ENCODE data around the gene ZFAND3. TPM values are rescaled to one million over a fixed set of nuclear protein-coding genes. Genes with fewer than 3 reads are reported as not detected.

Gene ZFAND3
- total and polyA plus RNA-seq, 2 donors = 25.4 to 68.9 TPM

DNA sequence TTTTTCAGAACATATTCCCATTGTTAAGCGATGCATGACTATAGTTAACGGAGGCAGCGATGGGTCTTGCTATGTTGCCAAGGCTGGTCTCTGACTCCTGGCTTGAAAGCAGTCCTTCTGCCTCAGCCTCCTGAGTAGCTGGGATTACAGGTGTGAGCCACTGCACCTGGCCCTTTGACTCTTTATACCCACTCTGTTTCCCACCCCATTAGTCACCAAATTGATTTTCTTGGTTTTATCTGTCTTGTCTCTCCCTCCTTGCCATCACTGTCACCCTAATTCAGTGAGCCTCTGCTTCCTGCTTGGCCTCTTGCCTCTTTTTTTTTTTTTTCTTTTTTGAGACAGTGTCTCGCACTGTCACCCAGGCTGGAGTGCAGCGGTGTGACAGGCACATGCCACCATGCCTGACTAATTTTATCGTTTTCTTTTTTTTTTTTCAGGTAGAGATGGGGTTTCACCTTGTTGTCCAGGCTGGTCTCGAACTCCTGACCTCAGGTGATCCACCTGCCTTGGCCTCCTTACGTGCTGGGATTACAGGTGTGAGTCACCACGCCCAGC, 31.3 kb downstream of the ZFAND3 start:
- Histone ChIP-seq H3K27ac (ENCODE audit: low read depth) (no peak overlapping the region), H3K4me3 (ENCODE audit: low read depth, low read length) (no peak overlapping the region), H3K4me1 (ENCODE audit: insufficient read depth) (no peaks in the 10 kb centered on the region), H3K36me3 (ENCODE audit: insufficient read depth) (no peaks in the 10 kb centered on the region)
- DNase-seq (ENCODE audit: extremely low spot score) = no peak
- 87% methylated on average over 9 of the region's 9 CpGs for WGBS

DNA sequence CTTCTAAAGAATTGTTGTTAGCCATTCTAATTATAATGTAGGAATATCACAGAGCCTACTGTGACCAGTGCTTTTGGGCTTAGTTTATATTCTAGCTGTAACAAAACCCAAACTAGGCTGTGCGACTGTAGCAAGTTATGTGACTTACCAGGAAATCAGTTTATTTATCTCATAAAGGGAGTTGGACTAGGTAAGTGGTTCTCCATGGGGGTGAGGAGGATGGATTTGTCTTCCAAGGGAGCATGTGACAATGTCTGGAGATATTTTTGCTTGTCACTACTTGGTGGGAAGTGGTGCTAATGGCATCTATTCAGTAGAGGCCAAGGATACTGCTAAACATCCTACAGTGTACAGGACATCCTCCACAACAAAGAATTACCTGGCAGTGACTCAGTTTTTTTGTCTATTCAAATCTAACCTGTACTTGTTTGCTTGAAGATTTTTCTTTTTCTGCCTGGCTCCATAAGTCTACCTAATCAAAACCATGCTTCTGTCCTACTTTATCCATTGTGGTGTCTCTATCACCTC, 32.5 kb downstream of the ZFAND3 start:
- DNase-seq (ENCODE audit: extremely low spot score) = no peak
- WGBS = 82% methylated on average over 1 of the region's 1 CpG
- no peak overlapping the region for H3K4me3 ChIP-seq (ENCODE audit: low read depth, low read length)
- H3K4me1 ChIP-seq (ENCODE audit: insufficient read depth) = no peaks in the 10 kb centered on the region
- no peak overlapping the region for H3K27ac ChIP-seq (ENCODE audit: low read depth)
- no peaks in the 10 kb centered on the region for H3K36me3 ChIP-seq (ENCODE audit: insufficient read depth)

DNA sequence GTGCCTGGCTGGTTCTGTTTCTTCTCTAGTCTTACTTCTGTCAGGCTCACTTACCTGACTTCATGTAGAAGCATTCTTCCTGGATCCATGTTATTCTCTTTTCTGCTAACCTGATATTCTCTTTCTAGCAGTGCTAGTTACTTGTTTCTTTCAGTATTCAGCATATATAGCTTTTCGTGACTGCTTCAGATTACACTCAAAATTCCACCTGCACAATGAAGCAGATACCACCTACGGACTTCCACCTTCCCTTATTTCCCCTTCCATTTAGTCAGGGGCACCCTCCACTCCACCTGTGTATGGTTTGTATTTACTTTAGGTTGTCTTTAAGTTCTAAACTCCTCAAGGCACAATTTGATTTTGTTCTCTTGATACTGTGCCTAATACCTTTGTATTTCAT, 36.8 kb downstream of the ZFAND3 start:
- DNase-seq (ENCODE audit: extremely low spot score) = no peak
- H3K27ac ChIP-seq (ENCODE audit: low read depth) = no peak overlapping the region
- H3K4me3 ChIP-seq (ENCODE audit: low read depth, low read length) = no peak overlapping the region
- H3K4me1 ChIP-seq (ENCODE audit: insufficient read depth) = no peaks in the 10 kb centered on the region
- 95% methylated on average over 2 of the region's 2 CpGs for WGBS
- no peaks in the 10 kb centered on the region for H3K36me3 ChIP-seq (ENCODE audit: insufficient read depth)

DNA sequence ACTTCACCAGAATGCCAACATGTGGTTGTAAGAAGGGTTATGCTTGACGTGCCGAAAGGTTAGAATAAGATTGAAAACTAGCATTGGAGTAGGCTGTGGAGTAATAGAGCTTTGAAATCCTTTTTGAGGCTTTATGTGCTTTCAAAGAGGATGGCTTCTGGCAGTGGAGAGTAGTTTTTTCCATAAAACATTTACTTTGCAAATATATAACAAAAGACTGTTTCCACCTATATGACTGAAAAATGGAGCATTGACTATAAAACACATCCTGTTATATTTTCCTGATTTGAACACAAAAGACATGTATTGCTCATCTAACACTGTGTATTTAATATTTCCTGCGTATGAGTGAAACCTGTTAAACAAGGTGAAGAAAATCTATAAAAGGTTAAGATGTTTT, 38.8 kb downstream of the ZFAND3 start:
- Histone ChIP-seq H3K27ac (ENCODE audit: low read depth) (no peak overlapping the region), H3K4me3 (ENCODE audit: low read depth, low read length) (no peak overlapping the region), H3K36me3 (ENCODE audit: insufficient read depth) (no peaks in the 10 kb centered on the region), H3K4me1 (ENCODE audit: insufficient read depth) (no peaks in the 10 kb centered on the region)
- DNase-seq (ENCODE audit: extremely low spot score) = no peak
- 90% methylated on average over 3 of the region's 3 CpGs for WGBS

DNA sequence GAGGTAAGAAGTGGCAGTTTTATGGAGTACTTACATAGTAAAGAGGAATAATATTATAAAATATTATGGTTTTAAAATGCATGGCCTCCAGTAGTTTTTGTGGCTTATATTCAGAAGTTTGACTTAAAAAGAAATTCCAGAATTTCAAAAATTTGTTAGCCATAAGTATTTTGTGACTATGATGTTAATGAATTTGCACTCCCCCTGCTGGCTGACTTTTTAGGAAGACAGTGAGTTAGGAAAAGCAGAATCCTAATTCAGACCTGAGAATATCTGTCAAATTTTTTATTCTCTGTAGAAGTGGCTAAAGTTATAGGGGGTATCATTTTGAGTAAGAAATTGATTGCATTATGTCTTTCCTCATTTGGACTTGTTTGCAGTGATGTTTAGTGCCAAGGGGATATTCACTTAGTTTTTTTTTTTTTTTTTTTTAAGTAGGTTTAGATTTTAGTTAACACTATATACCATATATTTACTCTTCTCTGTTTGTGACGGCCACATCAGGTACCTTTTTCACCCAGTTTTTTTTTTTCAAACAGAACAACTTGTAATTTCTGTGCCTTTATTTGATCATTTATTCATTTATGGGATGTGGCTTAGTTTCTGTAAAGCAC, 40.8 kb downstream of the ZFAND3 start:
- no peak for DNase-seq (ENCODE audit: extremely low spot score)
- no peaks in the 10 kb centered on the region for H3K4me1 ChIP-seq (ENCODE audit: insufficient read depth)
- H3K36me3 ChIP-seq (ENCODE audit: insufficient read depth) = no peaks in the 10 kb centered on the region
- WGBS = 80% methylated on average over 1 of the region's 1 CpG
- H3K27ac ChIP-seq (ENCODE audit: low read depth) = no peak overlapping the region
- no peak overlapping the region for H3K4me3 ChIP-seq (ENCODE audit: low read depth, low read length)

DNA sequence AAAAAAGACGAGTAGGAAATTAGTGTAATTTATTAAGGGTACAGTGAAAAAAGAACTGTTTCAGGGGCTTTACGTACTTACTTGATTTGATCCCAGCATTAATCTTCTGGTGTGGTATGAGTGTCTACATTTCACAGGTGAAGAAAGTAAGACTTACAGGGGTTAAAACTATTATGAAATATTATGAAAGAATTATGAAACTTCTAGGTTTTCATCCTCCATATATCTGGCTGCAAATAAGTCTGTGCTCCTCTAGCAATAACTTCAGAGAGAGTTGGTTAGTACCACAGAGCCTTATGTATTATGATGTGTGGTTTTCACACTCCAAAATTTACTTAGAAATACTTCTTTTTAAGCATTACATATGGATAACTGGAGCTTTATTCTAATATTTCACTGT, 41.9 kb downstream of the ZFAND3 start:
- no peaks in the 10 kb centered on the region for H3K4me1 ChIP-seq (ENCODE audit: insufficient read depth)
- no peak overlapping the region for H3K27ac ChIP-seq (ENCODE audit: low read depth)
- no peak for DNase-seq (ENCODE audit: extremely low spot score)
- H3K4me3 ChIP-seq (ENCODE audit: low read depth, low read length) = no peak overlapping the region
- H3K36me3 ChIP-seq (ENCODE audit: insufficient read depth) = no peaks in the 10 kb centered on the region
- 69% methylated on average over 2 of the region's 2 CpGs for WGBS

DNA sequence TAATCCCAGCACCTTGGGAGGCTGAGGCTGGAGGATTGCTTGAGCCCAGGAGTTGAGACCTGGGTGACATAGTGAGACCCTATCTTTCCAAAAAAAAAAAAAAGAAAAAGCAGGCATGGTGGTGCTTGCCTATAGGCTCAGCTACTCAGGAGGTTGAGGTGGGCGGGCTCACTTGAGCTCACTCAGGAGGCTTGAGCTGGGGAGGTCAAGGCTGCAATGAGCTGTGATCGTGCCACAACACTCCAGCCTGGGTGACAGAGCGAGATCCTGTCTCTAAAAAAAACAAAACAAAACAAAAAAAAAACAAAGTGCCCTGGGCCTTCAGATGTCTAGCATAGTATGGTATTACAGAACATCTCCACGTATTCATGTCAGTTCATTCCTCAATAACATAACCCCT, 42.9 kb downstream of the ZFAND3 start:
- H3K27ac ChIP-seq (ENCODE audit: low read depth) = no peak overlapping the region
- WGBS = 92% methylated on average over 4 of the region's 4 CpGs
- DNase-seq (ENCODE audit: extremely low spot score) = no peak
- H3K36me3 ChIP-seq (ENCODE audit: insufficient read depth) = no peaks in the 10 kb centered on the region
- no peak overlapping the region for H3K4me3 ChIP-seq (ENCODE audit: low read depth, low read length)
- H3K4me1 ChIP-seq (ENCODE audit: insufficient read depth) = no peaks in the 10 kb centered on the region

DNA sequence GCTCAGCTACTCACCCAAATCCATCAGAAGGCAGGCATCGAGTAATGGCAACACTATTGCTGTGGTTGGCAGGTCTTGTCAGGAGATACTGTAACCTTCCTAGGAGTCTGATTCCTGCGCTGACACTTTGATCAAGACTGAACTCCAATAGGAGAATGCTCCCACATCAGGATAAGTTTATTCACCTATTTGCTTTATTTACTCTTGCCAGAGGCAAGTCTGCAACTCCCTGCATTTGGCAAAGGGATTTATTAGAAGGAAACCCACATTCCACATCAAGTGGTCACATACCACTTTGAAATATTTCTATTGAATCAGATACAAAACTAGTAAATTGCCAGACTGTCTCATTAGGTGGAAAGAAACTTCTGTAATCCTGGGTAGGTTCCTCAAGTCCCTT, 43.5 kb downstream of the ZFAND3 start:
- no peak overlapping the region for H3K4me3 ChIP-seq (ENCODE audit: low read depth, low read length)
- no peaks in the 10 kb centered on the region for H3K36me3 ChIP-seq (ENCODE audit: insufficient read depth)
- DNase-seq (ENCODE audit: extremely low spot score) = no peak
- WGBS = 95% methylated on average over 2 of the region's 2 CpGs
- H3K27ac ChIP-seq (ENCODE audit: low read depth) = no peak overlapping the region
- no peaks in the 10 kb centered on the region for H3K4me1 ChIP-seq (ENCODE audit: insufficient read depth)

DNA sequence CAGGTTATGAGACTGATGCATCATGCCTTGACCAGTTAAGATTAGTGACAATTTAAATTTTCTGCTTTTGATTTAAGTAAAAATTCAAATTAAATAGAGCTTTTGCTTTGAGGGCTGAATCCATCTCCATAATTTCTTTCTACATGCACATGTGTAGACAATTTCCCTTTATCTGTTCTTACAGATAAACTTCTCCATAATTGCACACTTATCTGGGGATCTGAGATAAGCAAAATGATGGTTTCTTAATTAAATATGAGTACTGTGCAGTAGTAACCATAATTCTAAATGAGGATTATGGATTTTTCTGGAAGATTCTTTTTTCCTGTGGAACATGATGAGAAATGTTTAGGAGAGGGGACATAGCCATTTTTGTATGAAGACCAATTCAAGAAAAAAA, 44.7 kb downstream of the ZFAND3 start:
- no peak overlapping the region for H3K27ac ChIP-seq (ENCODE audit: low read depth)

DNA sequence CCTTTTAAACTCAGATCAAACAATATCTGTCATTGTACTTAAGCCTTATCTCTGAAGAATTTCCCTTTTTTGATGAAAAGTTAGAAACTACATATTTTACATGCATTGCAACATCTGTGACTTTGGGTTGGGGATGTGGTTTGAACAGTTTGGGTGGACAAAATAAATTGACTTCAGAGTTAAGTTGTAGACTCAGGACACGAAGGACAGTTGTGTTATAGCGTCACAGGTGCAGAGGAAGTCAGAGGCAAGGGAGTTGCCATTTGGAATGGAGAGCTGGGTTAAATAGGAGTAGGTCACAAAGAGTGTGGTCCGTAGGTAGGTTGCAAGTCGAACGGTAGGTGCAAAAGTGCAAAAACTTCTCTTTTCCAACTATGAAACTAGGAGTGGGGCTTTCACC, 46.0 kb downstream of the ZFAND3 start:
- no peaks in the 10 kb centered on the region for H3K4me1 ChIP-seq (ENCODE audit: insufficient read depth)
- no peaks in the 10 kb centered on the region for H3K36me3 ChIP-seq (ENCODE audit: insufficient read depth)
- 93% methylated on average over 5 of the region's 5 CpGs for WGBS
- H3K27ac ChIP-seq (ENCODE audit: low read depth) = no peak overlapping the region
- no peak for DNase-seq (ENCODE audit: extremely low spot score)
- no peak overlapping the region for H3K4me3 ChIP-seq (ENCODE audit: low read depth, low read length)

More for the DNA sequence above, 44.7 kb downstream of the ZFAND3 start:
- H3K36me3 ChIP-seq (ENCODE audit: insufficient read depth) = no peaks in the 10 kb centered on the region
- DNase-seq (ENCODE audit: extremely low spot score) = no peak
- H3K4me1 ChIP-seq (ENCODE audit: insufficient read depth) = no peaks in the 10 kb centered on the region
- no peak overlapping the region for H3K4me3 ChIP-seq (ENCODE audit: low read depth, low read length)

DNA sequence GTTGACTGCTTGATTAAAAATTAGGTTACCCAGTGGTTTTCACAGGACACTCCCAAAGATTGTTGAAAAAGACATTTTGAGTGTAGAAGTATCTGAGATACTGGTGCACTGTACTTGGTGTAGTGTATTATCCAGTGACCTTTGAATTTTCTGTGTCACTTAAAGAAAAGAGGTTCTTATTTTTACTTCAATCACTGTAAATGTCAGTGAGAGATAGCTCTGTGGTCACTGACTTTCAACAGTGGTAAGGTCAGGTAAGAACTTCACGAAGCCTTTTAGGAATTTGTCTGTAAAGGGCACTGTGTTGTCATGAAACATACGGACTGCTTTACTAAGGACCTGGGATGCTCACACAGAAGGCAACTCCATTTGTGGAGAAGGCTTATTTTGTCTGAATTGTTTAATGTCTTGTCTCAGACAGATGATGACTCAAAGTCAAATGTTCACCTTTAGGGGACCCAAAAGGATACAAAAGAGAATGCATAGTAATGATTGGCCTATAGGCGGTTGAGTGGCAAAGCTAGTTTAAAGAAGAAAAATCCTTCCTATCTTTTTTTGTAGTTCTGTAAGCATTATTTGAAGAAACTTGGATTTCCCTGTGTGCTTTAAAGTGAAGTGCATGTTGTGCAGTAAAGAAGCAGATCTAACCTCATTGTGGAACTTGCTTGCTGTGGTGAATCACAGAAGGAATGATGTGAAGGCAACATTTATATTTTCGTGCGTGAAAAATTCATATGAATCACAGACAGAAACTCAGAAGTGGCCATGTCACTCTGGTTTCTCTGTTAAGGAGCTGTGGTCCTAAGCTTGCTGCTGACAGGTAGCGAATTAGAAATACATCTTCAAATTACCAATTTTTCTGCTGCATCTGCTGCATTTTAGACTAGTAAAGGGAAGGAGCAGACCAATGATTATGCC, 47.3 kb downstream of the ZFAND3 start:
- H3K36me3 ChIP-seq (ENCODE audit: insufficient read depth) = no peaks in the 10 kb centered on the region
- WGBS = 79% methylated on average over 6 of the region's 6 CpGs
- H3K4me3 ChIP-seq (ENCODE audit: low read depth, low read length) = no peak overlapping the region
- no peaks in the 10 kb centered on the region for H3K4me1 ChIP-seq (ENCODE audit: insufficient read depth)
- no peak overlapping the region for H3K27ac ChIP-seq (ENCODE audit: low read depth)
- DNase-seq (ENCODE audit: extremely low spot score) = no peak

DNA sequence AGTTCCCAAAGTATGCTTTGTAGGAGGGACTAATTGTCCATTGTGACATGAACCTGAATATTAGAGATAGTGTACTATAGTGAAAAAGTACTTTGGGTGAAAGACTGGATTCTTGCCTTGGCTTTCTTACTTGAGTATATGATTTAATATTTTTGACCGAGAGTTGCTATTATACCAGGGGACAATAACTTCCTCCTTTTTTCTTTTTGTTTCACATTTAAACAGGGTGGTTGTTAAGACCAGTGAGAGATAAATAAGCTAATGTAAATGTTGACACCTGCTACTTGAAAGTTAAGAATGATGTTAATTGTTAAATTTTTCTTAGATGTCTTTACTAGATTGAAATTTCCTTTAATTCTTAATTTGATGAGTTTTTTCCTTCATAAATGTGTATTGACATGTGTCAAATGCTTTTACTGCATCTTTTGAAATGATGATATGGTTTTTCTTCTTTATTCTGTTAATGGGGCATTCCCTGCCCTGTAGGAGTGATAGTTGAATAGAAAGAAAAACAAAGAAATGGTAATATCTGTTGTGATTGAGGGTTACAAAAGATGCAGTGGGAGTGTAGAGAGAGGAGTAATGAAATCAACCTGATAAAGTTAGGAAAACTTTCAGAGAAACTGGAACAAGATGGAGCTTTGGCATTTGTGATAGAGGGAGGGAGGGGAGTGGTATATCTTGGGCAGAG, 48.4 kb downstream of the ZFAND3 start:
- Histone ChIP-seq H3K27ac (ENCODE audit: low read depth) (no peak overlapping the region), H3K4me1 (ENCODE audit: insufficient read depth) (no peaks in the 10 kb centered on the region), H3K36me3 (ENCODE audit: insufficient read depth) (no peaks in the 10 kb centered on the region), H3K4me3 (ENCODE audit: low read depth, low read length) (no peak overlapping the region)
- 86% methylated on average over 1 of the region's 1 CpG for WGBS
- DNase-seq (ENCODE audit: extremely low spot score) = no peak

DNA sequence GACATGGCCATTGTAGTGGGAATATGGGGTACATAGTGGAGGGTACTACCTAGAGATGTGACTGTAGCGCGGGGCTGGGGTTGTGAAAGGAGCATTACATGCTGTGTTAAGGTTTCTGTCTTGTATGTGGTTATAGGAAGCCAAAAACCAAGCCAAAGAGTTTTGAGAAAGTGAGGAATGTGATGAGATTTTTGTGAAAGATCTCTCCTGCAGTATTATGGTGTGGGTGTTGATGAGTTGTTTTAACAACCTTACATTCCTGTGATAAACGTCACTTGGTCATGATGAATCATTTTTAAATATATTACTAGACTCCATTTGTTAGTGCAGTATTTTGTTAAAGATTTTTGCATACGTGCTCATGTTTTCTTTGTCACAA, 48.9 kb downstream of the ZFAND3 start:
- no peak for DNase-seq (ENCODE audit: extremely low spot score)
- no peak overlapping the region for H3K4me3 ChIP-seq (ENCODE audit: low read depth, low read length)
- H3K4me1 ChIP-seq (ENCODE audit: insufficient read depth) = no peaks in the 10 kb centered on the region
- H3K36me3 ChIP-seq (ENCODE audit: insufficient read depth) = no peaks in the 10 kb centered on the region
- no peak overlapping the region for H3K27ac ChIP-seq (ENCODE audit: low read depth)
- 64% methylated on average over 4 of the region's 4 CpGs for WGBS
